Measurements from ENCODE around the gene STT3B. TPM values are rescaled to one million over a fixed set of nuclear protein-coding genes. Genes with fewer than 3 reads are reported as not detected.

STT3B gene
- total RNA-seq, 1 donor from 2014 or later: 180 TPM

DNA sequence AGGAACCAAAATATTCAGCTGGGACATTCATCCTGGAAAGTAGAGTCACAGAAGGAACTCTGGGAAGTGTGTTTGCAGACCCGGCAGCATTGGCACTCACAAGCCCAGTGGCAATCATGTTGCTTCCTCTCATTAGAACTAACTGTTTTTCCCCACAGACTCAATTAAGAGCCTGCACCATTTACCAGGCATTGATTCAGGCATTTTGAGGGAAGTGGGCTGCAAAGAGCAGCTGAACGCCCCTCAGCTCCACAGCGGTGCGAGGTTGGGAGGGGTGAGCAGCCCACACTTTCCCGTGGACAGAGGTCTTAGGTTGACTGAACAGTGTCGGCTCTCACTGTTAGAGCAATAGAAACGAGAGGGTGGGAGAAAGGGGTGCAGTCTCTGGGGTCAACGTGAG lies 143.8 kb downstream of the STT3B start:
- H3K4me3 Mint-ChIP-seq: no peak overlapping the region
- peaks cover 29% of the 10 kb centered on the region for H3K4me1 Mint-ChIP-seq (ENCODE audit: unreplicated experiment)
- peaks cover 2% of the 10 kb centered on the region for H3K9me3 Mint-ChIP-seq
- no peaks in the 10 kb centered on the region for H3K27me3 Mint-ChIP-seq
- DNase-seq (ENCODE audit: extremely low spot score, unreplicated experiment): no peak
- H3K36me3 Mint-ChIP-seq: peaks cover 3% of the 10 kb centered on the region
- TF ChIP-seq, protein P1, sequence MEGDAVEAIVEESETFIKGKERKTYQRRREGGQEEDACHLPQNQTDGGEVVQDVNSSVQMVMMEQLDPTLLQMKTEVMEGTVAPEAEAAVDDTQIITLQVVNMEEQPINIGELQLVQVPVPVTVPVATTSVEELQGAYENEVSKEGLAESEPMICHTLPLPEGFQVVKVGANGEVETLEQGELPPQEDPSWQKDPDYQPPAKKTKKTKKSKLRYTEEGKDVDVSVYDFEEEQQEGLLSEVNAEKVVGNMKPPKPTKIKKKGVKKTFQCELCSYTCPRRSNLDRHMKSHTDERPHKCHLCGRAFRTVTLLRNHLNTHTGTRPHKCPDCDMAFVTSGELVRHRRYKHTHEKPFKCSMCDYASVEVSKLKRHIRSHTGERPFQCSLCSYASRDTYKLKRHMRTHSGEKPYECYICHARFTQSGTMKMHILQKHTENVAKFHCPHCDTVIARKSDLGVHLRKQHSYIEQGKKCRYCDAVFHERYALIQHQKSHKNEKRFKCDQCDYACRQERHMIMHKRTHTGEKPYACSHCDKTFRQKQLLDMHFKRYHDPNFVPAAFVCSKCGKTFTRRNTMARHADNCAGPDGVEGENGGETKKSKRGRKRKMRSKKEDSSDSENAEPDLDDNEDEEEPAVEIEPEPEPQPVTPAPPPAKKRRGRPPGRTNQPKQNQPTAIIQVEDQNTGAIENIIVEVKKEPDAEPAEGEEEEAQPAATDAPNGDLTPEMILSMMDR (conservative IDR thresholded peaks at IDR 0.05): no peak
- no peak overlapping the region for H3K27ac Mint-ChIP-seq

DNA sequence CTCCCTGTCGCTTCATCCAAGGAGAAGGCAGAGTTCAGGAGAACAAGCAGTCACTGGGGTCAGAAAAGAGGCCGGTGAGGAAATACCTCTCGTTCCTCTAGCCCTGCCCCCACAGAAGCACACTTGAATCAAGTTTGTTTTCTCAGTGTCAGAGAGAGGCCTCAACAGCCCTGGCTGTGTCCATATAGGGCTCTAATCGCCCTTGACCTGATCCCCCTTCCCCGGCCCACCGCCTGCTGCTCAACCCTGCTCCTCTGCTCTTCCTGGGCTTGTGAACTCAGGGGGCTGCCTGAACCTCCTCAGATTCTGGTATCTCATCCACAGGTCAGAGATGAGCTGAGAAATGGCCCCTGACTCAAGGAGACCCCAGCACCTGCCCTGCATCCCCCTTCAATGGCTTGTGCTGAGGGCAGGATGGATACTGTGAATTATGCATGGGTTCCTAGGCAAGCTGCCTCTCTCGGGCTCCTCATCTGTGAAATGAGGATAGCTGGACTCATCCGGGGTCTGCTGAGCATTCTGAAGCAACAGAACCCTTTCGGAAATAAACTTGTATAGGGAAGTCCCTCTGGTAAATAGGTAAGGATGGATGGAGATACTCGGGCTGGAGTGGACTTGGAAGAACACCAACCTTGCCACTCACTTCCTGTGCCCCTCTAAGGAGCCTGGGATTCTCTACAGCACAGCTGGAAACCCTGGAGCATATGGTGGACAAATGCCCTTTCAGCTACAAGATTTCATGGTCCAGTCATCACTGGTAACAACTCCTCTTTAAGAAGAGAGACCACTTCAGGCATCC lies 147.5 kb downstream of the STT3B start:
- Mint-ChIP-seq H3K36me3 (peaks cover 17% of the 10 kb centered on the region), H3K27ac (peak overlapping the region; percentile 10), H3K9me3 (peaks cover 8% of the 10 kb centered on the region), H3K4me3 (peak overlapping the region; percentile 53), H3K4me1 (ENCODE audit: unreplicated experiment) (peaks cover 34% of the 10 kb centered on the region), H3K27me3 (no peaks in the 10 kb centered on the region)
- DNase-seq (ENCODE audit: extremely low spot score, unreplicated experiment): no peak
- TF ChIP-seq, protein P1 (conservative IDR thresholded peaks at IDR 0.05): no peak
